Nephron progenitor cell (in vitro differentiated cells): ENCODE measurements around the gene ZNF385B.
A peak's percentile ranks its signal among the peaks of the same experiment; 100 is the strongest.

ENCODE experiments used
- DNase-seq: peaks from one replicate; pipeline ENCODE4 v3.0.0; 2021
- H3K27ac Mint-ChIP-seq: 2 replicates; pipeline ENCODE4 v1.8.0; 2021; ENCODE audit warnings: mild to moderate bottlenecking, moderate library complexity, mixed read lengths
- H3K27me3 Mint-ChIP-seq: 2 replicates; pipeline ENCODE4 v1.8.0; 2021; ENCODE audit warnings: mild to moderate bottlenecking, low read depth, mixed read lengths; ENCODE audit not compliant: poor library complexity
- H3K36me3 Mint-ChIP-seq: 2 replicates; pipeline ENCODE4 v1.8.0; 2021; ENCODE audit warnings: low read depth, mixed read lengths
- H3K4me1 Mint-ChIP-seq: 2 replicates; pipeline ENCODE4 v1.8.0; 2021; ENCODE audit warnings: mixed read lengths
- H3K4me3 Mint-ChIP-seq: 2 replicates; pipeline ENCODE4 v1.8.0; 2021; ENCODE audit warnings: mild to moderate bottlenecking, moderate library complexity, mixed read lengths
- H3K9me3 Mint-ChIP-seq: 2 replicates; pipeline ENCODE4 v1.8.0; 2021; ENCODE audit warnings: mild to moderate bottlenecking, moderate library complexity, mixed read lengths
- TF ChIP-seq, protein P1 (sequence below): fragments of 200-600 bp; sonication (generic); IDR thresholded peaks from 2 replicates; pipeline ENCODE4 v1.5.0; 2021; ENCODE audit warnings: antibody characterized with exemption

Gene ZNF385B

DNA sequence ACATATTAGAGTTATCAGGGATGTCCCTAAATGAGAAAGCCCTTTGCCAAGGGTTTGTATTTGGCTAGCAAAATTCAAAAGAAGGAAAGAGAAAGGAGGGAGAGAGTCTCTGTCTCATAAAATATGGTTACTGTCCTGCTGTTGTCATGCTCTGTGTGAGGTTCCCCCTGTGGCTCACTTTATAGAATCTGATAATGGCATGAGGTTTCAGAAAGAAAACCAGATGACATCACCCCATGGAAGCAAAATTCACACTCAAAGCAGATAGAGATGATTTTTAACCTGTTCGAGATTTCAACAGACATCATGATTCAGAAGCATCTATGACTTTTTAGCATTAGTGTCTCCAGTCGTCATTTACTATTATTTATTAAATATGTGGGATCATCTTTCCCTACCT lies 431.8 kb downstream of the ZNF385B start:
- Mint-ChIP-seq H3K9me3 (no peaks in the 10 kb centered on the region), H3K36me3 (no peaks in the 10 kb centered on the region)

DNA sequence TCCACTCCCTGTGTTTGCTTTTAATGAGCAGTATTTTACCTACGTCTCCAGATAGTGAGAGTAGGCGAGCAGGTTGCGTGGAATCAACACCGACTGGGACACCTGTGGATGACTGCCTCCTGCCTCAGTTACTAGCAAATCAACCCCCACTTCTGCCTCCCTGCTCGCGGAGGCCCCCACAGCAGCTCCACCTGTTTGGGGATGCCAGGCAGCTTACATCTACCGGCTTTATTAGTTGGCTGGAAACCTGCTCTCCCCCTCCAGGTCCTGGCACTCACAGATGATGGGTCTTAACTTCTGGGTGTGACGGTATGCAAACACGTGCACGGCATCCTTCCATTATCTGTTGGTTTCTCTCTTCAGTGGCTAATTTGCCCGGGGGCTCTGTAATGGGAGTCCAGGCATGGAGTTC lies 432.3 kb downstream of the ZNF385B start:
- Mint-ChIP-seq H3K9me3 (no peaks in the 10 kb centered on the region), H3K36me3 (no peaks in the 10 kb centered on the region)

More for the DNA sequence above, 431.8 kb downstream of the ZNF385B start:
- peaks cover 14% of the 10 kb centered on the region for H3K4me1 Mint-ChIP-seq
- TF ChIP-seq, protein P1, sequence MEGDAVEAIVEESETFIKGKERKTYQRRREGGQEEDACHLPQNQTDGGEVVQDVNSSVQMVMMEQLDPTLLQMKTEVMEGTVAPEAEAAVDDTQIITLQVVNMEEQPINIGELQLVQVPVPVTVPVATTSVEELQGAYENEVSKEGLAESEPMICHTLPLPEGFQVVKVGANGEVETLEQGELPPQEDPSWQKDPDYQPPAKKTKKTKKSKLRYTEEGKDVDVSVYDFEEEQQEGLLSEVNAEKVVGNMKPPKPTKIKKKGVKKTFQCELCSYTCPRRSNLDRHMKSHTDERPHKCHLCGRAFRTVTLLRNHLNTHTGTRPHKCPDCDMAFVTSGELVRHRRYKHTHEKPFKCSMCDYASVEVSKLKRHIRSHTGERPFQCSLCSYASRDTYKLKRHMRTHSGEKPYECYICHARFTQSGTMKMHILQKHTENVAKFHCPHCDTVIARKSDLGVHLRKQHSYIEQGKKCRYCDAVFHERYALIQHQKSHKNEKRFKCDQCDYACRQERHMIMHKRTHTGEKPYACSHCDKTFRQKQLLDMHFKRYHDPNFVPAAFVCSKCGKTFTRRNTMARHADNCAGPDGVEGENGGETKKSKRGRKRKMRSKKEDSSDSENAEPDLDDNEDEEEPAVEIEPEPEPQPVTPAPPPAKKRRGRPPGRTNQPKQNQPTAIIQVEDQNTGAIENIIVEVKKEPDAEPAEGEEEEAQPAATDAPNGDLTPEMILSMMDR = no peak
- H3K27me3 Mint-ChIP-seq = peaks cover 12% of the 10 kb centered on the region
- H3K27ac Mint-ChIP-seq = no peak overlapping the region
- DNase-seq = no peak
- no peak overlapping the region for H3K4me3 Mint-ChIP-seq

DNA sequence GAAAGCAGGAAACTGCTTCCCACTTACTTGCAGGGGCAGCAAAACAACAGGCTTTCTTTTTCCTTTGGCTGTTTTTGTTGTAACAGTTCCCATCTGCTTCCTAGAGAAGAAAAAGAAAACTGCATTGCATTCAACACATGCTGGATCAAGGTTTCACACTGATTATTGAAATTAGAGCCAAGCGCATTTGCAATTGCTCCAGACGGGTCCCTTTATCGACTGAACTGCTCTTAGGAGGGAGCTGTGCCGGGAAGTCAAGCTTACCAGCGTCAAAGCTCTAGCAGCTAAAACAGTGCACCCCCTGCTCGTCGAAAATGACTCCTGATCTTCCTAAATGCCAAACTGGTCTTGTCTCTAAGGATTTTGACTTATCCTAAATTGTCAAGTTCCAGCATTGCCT lies 432.8 kb downstream of the ZNF385B start:
- H3K4me1 Mint-ChIP-seq = peaks cover 14% of the 10 kb centered on the region
- TF ChIP-seq, protein P1 = no peak
- H3K27me3 Mint-ChIP-seq = peaks cover 12% of the 10 kb centered on the region
- peak overlapping the region; percentile 23 for H3K4me3 Mint-ChIP-seq
- DNase-seq = peak; percentile 7
- no peaks in the 10 kb centered on the region for H3K36me3 Mint-ChIP-seq
- H3K27ac Mint-ChIP-seq = no peak overlapping the region
- no peaks in the 10 kb centered on the region for H3K9me3 Mint-ChIP-seq

More for the DNA sequence above, 432.3 kb downstream of the ZNF385B start:
- Mint-ChIP-seq H3K4me3 (peak overlapping the region; percentile 11), H3K27me3 (peaks cover 12% of the 10 kb centered on the region), H3K27ac (peak overlapping the region; percentile 26), H3K4me1 (peaks cover 14% of the 10 kb centered on the region)
- TF ChIP-seq, protein P1 = no peak
- DNase-seq = no peak

DNA sequence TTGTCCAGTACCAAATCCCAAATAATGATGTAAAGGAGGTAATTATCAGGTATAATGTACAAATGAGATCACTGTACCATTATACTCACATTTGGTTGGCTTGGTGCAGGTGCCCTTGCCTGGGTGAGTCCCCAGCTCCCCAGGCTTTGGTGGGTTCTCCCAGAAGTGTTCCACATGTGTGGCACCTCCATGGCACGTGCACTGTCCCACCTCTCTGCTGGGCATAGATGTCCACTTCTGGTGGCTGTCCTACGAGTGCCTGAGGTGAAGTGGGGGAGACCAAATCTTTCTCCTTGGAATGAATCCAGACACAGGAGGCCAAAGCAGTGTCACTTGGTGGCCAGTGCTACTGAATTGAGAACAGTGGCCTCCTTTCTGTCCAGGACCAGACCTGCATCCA lies 434.3 kb downstream of the ZNF385B start:
- Mint-ChIP-seq H3K9me3 (no peaks in the 10 kb centered on the region), H3K27me3 (peaks cover 12% of the 10 kb centered on the region), H3K27ac (no peak overlapping the region), H3K36me3 (no peaks in the 10 kb centered on the region), H3K4me3 (no peak overlapping the region), H3K4me1 (peaks cover 14% of the 10 kb centered on the region)
- DNase-seq = no peak
- TF ChIP-seq, protein P1 = no peak

DNA sequence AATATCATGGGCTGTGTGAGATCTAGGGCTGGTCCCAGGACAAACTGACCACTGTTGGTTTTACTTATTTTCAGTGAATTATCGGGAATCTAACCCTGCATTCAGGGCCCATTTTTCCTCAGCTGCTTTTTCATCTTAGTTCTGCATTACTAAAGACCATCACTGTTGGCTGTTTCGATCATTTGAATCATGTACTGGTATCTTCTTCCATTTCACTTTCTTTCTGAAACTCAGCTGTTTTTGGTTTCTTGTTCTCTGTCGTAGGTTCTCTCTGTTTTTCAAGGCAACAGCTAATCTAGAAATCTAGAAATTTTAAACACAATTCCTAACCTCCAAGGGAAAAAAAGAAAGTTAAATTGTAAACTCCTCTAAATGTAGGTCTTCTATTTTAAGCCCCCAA lies 436.8 kb downstream of the ZNF385B start:
- peaks cover 12% of the 10 kb centered on the region for H3K27me3 Mint-ChIP-seq
- no peak overlapping the region for H3K4me3 Mint-ChIP-seq
- no peak overlapping the region for H3K27ac Mint-ChIP-seq
- peaks cover 14% of the 10 kb centered on the region for H3K4me1 Mint-ChIP-seq
- H3K36me3 Mint-ChIP-seq = no peaks in the 10 kb centered on the region
- TF ChIP-seq, protein P1 = no peak
- DNase-seq = no peak
- H3K9me3 Mint-ChIP-seq = no peaks in the 10 kb centered on the region

DNA sequence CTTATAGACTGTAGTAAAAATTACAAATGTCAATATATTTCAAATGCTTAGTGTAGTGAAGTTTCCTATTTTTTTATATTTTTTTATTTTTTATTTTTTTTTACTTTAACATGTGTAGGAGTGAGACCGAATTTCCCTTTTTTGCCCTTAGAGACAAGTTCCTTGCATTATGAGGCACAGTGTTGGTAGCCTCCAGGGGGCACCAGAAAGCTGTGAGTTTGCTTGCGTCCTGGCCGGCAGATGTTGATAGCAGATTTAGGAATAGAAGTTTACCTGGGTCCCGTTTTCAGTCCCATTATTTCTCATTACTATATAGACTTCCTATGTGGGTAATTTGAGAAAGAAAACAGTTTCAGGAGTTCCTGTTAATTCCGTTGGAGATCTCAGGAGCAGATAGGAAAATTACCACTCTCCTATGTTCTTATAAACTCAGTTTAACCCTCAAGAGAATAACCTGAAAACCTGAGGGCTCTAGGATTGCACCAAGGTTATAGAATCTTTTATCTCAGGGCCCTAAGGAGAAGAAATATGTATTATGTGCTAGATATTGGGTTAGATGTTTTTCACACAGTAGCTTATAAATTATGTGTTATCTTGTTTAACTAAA lies 439.3 kb downstream of the ZNF385B start:
- DNase-seq = peak; percentile 76
- no peaks in the 10 kb centered on the region for H3K9me3 Mint-ChIP-seq
- no peak overlapping the region for H3K4me3 Mint-ChIP-seq
- H3K27ac Mint-ChIP-seq = no peak overlapping the region
- TF ChIP-seq, protein P1 = peak; percentile 69
- H3K36me3 Mint-ChIP-seq = no peaks in the 10 kb centered on the region
- H3K27me3 Mint-ChIP-seq = peaks cover 7% of the 10 kb centered on the region
- no peaks in the 10 kb centered on the region for H3K4me1 Mint-ChIP-seq
